Thyroid gland (tissue), 4 donors: ENCODE measurements around the gene EFHB. TPM values are rescaled to one million over a fixed set of nuclear protein-coding genes. Genes with fewer than 3 reads are reported as not detected.
"Not testable (repeated sequence)": the region's sequence is repeated elsewhere in the genome, so short reads cannot be mapped to it uniquely, and the experiment has no call there.

Source experiments
- DNase-seq, 2 donors: peaks; one replicate each; pipeline ENCODE4 v3.0.0-alpha.2; 2019
- H3K27ac ChIP-seq, 3 donors: fragments of 200-600 bp; sonication (generic); 1 replicate in 2 of 3; 2 replicates in 1 of 3; pipeline ENCODE4 v1.5.1; 2016 to 2019; ENCODE audit warnings: mild to moderate bottlenecking in 1 of 3, moderate library complexity in 1 of 3
- H3K27me3 ChIP-seq: fragments of 200-600 bp; sonication (generic); one replicate; pipeline ENCODE4 v1.5.1; 2019
- H3K36me3 ChIP-seq, 2 donors: fragments of 200-600 bp; sonication (generic); one replicate each; pipeline ENCODE4 v1.5.1; 2016 to 2019
- H3K4me1 ChIP-seq, 2 donors: fragments of 200-600 bp; sonication (generic); one replicate each; pipeline ENCODE4 v1.5.1; 2017 to 2019
- H3K4me3 ChIP-seq, 3 donors: fragments of 200-600 bp; sonication (generic); replicated peaks in 1 of 3; 1 replicate in 2 of 3; 2 replicates in 1 of 3; pipeline ENCODE4 v1.5.1; 2016; ENCODE audit warnings: mild to moderate bottlenecking in 1 of 3
- H3K9me3 ChIP-seq: fragments of 200-600 bp; sonication (generic); one replicate; pipeline ENCODE4 v1.5.1; 2017
- CTCF ChIP-seq, 6 experiments: fragments of 200-600 bp in 3 of 6; fragments of 450-650 bp in 3 of 6; sonication (generic) in 3 of 6; IDR thresholded peaks; one replicate each; pipeline ENCODE4 v1.5.1; 2016 to 2019; ENCODE audit warnings: antibody characterized with exemption in 6 of 6, mild to moderate bottlenecking in 2 of 6, inconsistent platforms in 1 of 6, moderate library complexity in 1 of 6
- POLR2A ChIP-seq, 2 donors: fragments of 450-650 bp; IDR thresholded peaks; one replicate each; pipeline ENCODE4 v1.6.1; 2017; ENCODE audit warnings: antibody characterized with exemption in 2 of 2, mild to moderate bottlenecking in 2 of 2, moderate library complexity in 1 of 2
- WGBS, 2 donors: methylation state at CpG; one replicate each; pipeline ENCODE4 v1.1.5; 2017; 5-methylcytosine and 5-hydroxymethylcytosine counted together
- intact Hi-C: fragments of 100-400 bp; cut with DNase I; formaldehyde crosslinking; loops from one replicate; pipeline ENCODE4 v1.15.1; 2023
- total RNA-seq, 4 donors: library from RNA; depleted of rRNA; stranded (reverse); fragments of >200 nt; gene quantifications; one replicate each; pipeline ENCODE4 v1.2.3, GENCODE V29; 2016

EFHB gene
- total RNA-seq, 4 donors from 2014 or later: 0.33 to 2.6 (median 1.7) TPM

DNA sequence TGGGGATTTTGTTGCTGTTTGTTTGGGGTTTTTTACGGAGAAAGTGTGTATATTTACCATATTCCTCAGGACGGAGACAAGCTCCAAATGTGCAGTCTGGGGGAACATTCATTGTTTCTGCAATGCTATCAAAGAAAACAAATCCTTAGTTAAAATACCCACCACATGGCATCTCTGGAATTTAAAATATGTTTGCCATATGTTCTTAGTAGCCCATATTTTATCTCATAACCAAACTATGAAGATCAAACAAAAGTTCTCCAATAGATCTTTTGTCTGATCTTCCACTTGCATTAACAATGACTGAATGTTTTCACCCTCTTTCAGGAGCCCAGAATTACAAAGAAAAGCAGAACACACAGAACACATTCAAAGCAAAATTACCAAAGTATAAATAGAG is 35.3 kb downstream of the EFHB start:
- Histone ChIP-seq H3K36me3 (no peaks in the 10 kb centered on the region), H3K4me1 (no peaks in the 10 kb centered on the region), H3K4me3 (no peak overlapping the region), H3K27ac (no peak overlapping the region), H3K9me3 (no peaks in the 10 kb centered on the region), H3K27me3 (no peaks in the 10 kb centered on the region)
- no peak for DNase-seq
- whole genome bisulfite sequencing, 2 donors: 40 to 56% methylated on average over 2 of the region's 2 CpGs
- intact Hi-C loops: no loop called here
- TF ChIP-seq POLR2A (IDR thresholded peaks at IDR 0.05) (no peak), CTCF (IDR thresholded peaks at IDR 0.05) (no peak)

DNA sequence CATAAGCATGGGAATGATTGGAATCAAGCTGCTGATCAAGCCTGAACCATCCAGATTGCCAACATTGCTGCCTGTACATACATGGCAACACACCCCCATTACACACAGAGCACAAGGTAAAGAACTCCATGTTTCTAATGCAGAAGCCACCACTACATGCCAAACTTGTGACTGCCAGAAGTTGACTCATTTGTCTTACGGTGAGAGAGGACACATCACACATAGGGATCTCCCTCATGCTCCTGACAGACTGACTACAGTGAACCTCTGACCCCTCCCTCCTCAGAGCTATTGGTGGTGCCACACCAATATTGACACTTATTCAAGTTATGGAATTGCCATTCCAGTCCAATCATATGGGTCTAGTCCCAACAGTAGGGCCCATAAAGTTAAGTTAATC is 42.3 kb downstream of the EFHB start:
- WGBS, 2 donors: 100% methylated on average over 1 of the region's 1 CpG
- intact Hi-C loops: no loop called here
- no peak for DNase-seq
- Histone ChIP-seq H3K4me1 (peaks cover 15 to 16% of the 10 kb centered on the region in 2 donors), H3K9me3 (no peaks in the 10 kb centered on the region), H3K27me3 (no peaks in the 10 kb centered on the region), H3K36me3 (no peaks in the 10 kb centered on the region), H3K27ac (no peak overlapping the region), H3K4me3 (no peak overlapping the region)
- TF ChIP-seq POLR2A (IDR thresholded peaks at IDR 0.05) (no peak), CTCF (IDR thresholded peaks at IDR 0.05) (no peak)

- TF ChIP-seq CTCF (IDR thresholded peaks at IDR 0.05) (no peak), POLR2A (IDR thresholded peaks at IDR 0.05) (no peak)
- Histone ChIP-seq H3K4me3 (no peak overlapping the region), H3K27ac (peak overlapping the region; percentile 29 to 48 (median 44)), H3K27me3 (no peaks in the 10 kb centered on the region), H3K36me3 (no peaks in the 10 kb centered on the region), H3K9me3 (no peaks in the 10 kb centered on the region), H3K4me1 (peaks cover 15 to 22% of the 10 kb centered on the region in 2 donors)
- WGBS, 2 donors: 59 to 63% methylated on average over 5 of the region's 5 CpGs
- DNase-seq: no peak
- intact Hi-C loops: no loop called here
Observed at GRCh38 chr3:19888428-19889152, 45.4 kb downstream of the EFHB start.

DNA sequence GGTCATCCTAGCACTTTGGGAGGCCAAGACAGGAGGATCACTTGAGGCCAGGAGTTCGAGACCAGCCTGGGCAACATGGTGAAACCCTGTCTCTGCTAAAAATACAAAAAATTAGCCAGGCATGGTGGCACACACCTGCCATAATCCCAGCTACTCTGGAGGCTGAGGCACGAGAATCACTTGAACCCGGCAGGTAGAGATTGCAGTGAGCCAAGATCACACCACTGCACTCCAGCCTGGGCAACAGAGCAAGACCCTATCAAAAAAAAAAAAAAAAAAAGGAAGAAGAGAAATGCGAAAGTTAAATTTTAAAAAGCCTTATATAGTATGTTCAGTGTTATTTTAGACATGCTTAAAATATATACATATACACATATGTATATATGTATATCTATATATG is 46.9 kb downstream of the EFHB start:
- WGBS, 2 donors: 93% methylated on average over 4 of the region's 4 CpGs
- H3K27me3 ChIP-seq, intact Hi-C loops, H3K27ac ChIP-seq, DNase-seq, H3K36me3 ChIP-seq, H3K4me3 ChIP-seq, H3K9me3 ChIP-seq: not testable (repeated sequence)
- peaks cover 15 to 22% of the 10 kb centered on the region in 2 donors for H3K4me1 ChIP-seq

- Histone ChIP-seq H3K36me3 (no peaks in the 10 kb centered on the region), H3K4me3 (no peak overlapping the region), H3K4me1 (peaks cover 15 to 22% of the 10 kb centered on the region in 2 donors), H3K27ac (no peak overlapping the region), H3K27me3 (no peaks in the 10 kb centered on the region), H3K9me3 (no peaks in the 10 kb centered on the region)
- intact Hi-C loops: no loop called here
- no peak for TF ChIP-seq CTCF (IDR thresholded peaks at IDR 0.05)
- TF ChIP-seq POLR2A (IDR thresholded peaks at IDR 0.05): no peak
- no peak for DNase-seq
Observed at GRCh38 chr3:19886404-19886803, 47.6 kb downstream of the EFHB start.
